CD14-positive monocyte (primary cell): ENCODE measurements around the gene BBS10. TPM values are rescaled to one million over a fixed set of nuclear protein-coding genes. Genes with fewer than 3 reads are reported as not detected.
A peak's percentile ranks its signal among the peaks of the same experiment; 100 is the strongest.

Experiments
- DNase-seq, 3 donors: peaks; one replicate each; pipeline ENCODE4 v3.0.0-alpha.2; 2011 to 2022
- H2AFZ ChIP-seq: 2 replicates; pipeline ENCODE4 v1.6.0; 2012; ENCODE audit warnings: mild to moderate bottlenecking, low read depth, low read length, inconsistent platforms; ENCODE audit not compliant: insufficient read depth, poor library complexity, severe bottlenecking
- H3K27ac ChIP-seq, 2 donors: 1 replicate in 1 of 2; 2 replicates in 1 of 2; pipeline ENCODE4 v1.5.1; 2012 to 2013; ENCODE audit warnings: low read length in 2 of 2, control low read depth in 1 of 2, inconsistent platforms in 1 of 2, low read depth in 1 of 2, mild to moderate bottlenecking in 1 of 2
- H3K27me3 ChIP-seq, 2 donors: one replicate each; pipeline versions ENCODE4 v1.6.0 to v1.6.1; 2011 to 2013; ENCODE audit warnings: low read length in 2 of 2; ENCODE audit not compliant: control insufficient read depth in 2 of 2, insufficient read depth in 2 of 2
- H3K36me3 ChIP-seq, 2 donors: replicated peaks in 1 of 2; 1 replicate in 1 of 2; 2 replicates in 1 of 2; pipeline versions ENCODE4 v1.5.1 to v1.6.1; 2012 to 2013; ENCODE audit warnings: low read length in 2 of 2, control low read depth in 1 of 2, inconsistent platforms in 1 of 2, mild to moderate bottlenecking in 1 of 2; ENCODE audit not compliant: insufficient read depth in 2 of 2, control insufficient read depth in 1 of 2
- H3K4me1 ChIP-seq, 2 donors: 1 replicate in 1 of 2; 2 replicates in 1 of 2; pipeline versions ENCODE4 v1.5.1 to v1.6.1; 2012 to 2013; ENCODE audit warnings: low read length in 2 of 2, control low read depth in 1 of 2, inconsistent platforms in 1 of 2, mild to moderate bottlenecking in 1 of 2, moderate library complexity in 1 of 2; ENCODE audit not compliant: insufficient read depth in 2 of 2, control insufficient read depth in 1 of 2
- H3K4me2 ChIP-seq: replicated peaks from 2 replicates; pipeline ENCODE3; 2012; ENCODE audit warnings: low read length, moderate library complexity, mild to moderate bottlenecking; ENCODE audit not compliant: poor library complexity, severe bottlenecking; ENCODE audit errors: extremely low read depth
- H3K4me3 ChIP-seq, 3 experiments: fragments of 200-600 bp in 1 of 3; sonication (generic) in 1 of 3; replicated peaks in 1 of 3; 1 replicate in 2 of 3; 2 replicates in 1 of 3; pipeline ENCODE4 v1.5.1; 2011 to 2013; ENCODE audit warnings: low read length in 3 of 3, mild to moderate bottlenecking in 3 of 3, control low read depth in 2 of 3, low read depth in 2 of 3, inconsistent platforms in 1 of 3, moderate library complexity in 1 of 3
- H3K79me2 ChIP-seq: 2 replicates; pipeline ENCODE4 v1.6.0; 2012; ENCODE audit warnings: mild to moderate bottlenecking, control low read depth, inconsistent platforms, low read length, moderate library complexity; ENCODE audit not compliant: insufficient read depth
- H3K9ac ChIP-seq: 2 replicates; pipeline ENCODE4 v1.6.0; 2017; ENCODE audit warnings: low read length, mild to moderate bottlenecking; ENCODE audit not compliant: insufficient read depth, poor library complexity, severe bottlenecking
- H3K9me3 ChIP-seq, 2 donors: replicated peaks in 1 of 2; 1 replicate in 1 of 2; 2 replicates in 1 of 2; pipeline versions ENCODE4 v1.5.1 to v1.6.1; 2012 to 2013; ENCODE audit warnings: low read length in 2 of 2, control low read depth in 1 of 2; ENCODE audit not compliant: control insufficient read depth in 1 of 2, insufficient read depth in 1 of 2
- H4K20me1 ChIP-seq: 2 replicates; pipeline ENCODE4 v1.6.0; 2012; ENCODE audit warnings: mild to moderate bottlenecking, low read length, control low read depth, moderate library complexity; ENCODE audit not compliant: insufficient read depth
- H3K27ac Mint-ChIP-seq, 7 donors: one replicate each; pipeline ENCODE4 v1.8.0; 2020; ENCODE audit warnings: mild to moderate bottlenecking in 7 of 7, mixed read lengths in 7 of 7, moderate library complexity in 6 of 7, inconsistent platforms in 2 of 7
- H3K27me3 Mint-ChIP-seq, 3 donors: one replicate each; pipeline ENCODE4 v1.8.0; 2021 to 2022; ENCODE audit warnings: low read depth in 3 of 3, mild to moderate bottlenecking in 3 of 3, mixed read lengths in 3 of 3, moderate library complexity in 3 of 3, inconsistent platforms in 1 of 3
- H3K36me3 Mint-ChIP-seq, 2 donors: one replicate each; pipeline ENCODE4 v1.8.0; 2020; ENCODE audit warnings: mixed read lengths in 2 of 2, inconsistent platforms in 1 of 2, mild to moderate bottlenecking in 1 of 2
- H3K4me1 Mint-ChIP-seq: one replicate; pipeline ENCODE4 v1.8.0; 2020; ENCODE audit warnings: mild to moderate bottlenecking, mixed read lengths
- H3K4me3 Mint-ChIP-seq, 2 donors: one replicate each; pipeline ENCODE4 v1.8.0; 2020; ENCODE audit warnings: mild to moderate bottlenecking in 2 of 2, mixed read lengths in 2 of 2, moderate library complexity in 1 of 2
- H3K9me3 Mint-ChIP-seq, 7 donors: one replicate each; pipeline ENCODE4 v1.8.0; 2020 to 2022; ENCODE audit warnings: mixed read lengths in 7 of 7, mild to moderate bottlenecking in 6 of 7, moderate library complexity in 6 of 7, inconsistent platforms in 2 of 7
- WGBS: methylation state at CpG from one replicate; pipeline ENCODE4 v1.1.5; 2013; ENCODE audit warnings: missing lambda C conversion rate; ENCODE audit not compliant: insufficient coverage; 5-methylcytosine and 5-hydroxymethylcytosine counted together
- intact Hi-C, 2 donors: fragments of 100-400 bp; cut with micrococcal nuclease; formaldehyde crosslinking; loops; one replicate each; pipeline versions ENCODE4 v1.15.0 to v1.15.1; 2023
- polyA minus RNA-seq: library from RNA; depleted of rRNA, polyadenylated mRNA; stranded (reverse); fragments of >200 nt; gene quantifications from 2 replicates; pipeline ENCODE4 v1.2.3, GENCODE V29; 2012
- polyA plus RNA-seq, 3 donors: library from polyadenylated mRNA; depleted of rRNA in 1 of 3; unstranded in 2 of 3; stranded (reverse) in 1 of 3; fragments of 300-500 nt in 2 of 3; fragments of >200 nt in 1 of 3; fragmentation: Illumina TruSeq in 2 of 3; gene quantifications; 1 replicate in 2 of 3; 2 replicates in 1 of 3; pipeline ENCODE4 v1.2.3, GENCODE V29; 2012 to 2021
- total RNA-seq, 12 experiments: library from RNA in 1 of 12; stranded (reverse) in 1 of 12; fragments of 120-200 nt in 1 of 12; gene quantifications; one replicate each; pipeline ENCODE4 v1.2.4 and lab custom pipeline; 2013 to 2026; ENCODE audit warnings: mixed read lengths in 6 of 12, inconsistent platforms in 1 of 12
- TF ChIP-seq, protein P1 (sequence below): fragments of 200-600 bp; IDR thresholded peaks from one replicate; pipeline ENCODE4 v1.8.0; 2022; ENCODE audit warnings: antibody characterized with exemption, mild to moderate bottlenecking

Gene BBS10
- 7.7 TPM for total RNA-seq (2013)
- polyA plus RNA-seq: 1 to 10 TPM; 1.4 to 2.6 (median 1.8) TPM
- polyA minus RNA-seq: 1.7 and 2.6 TPM in 2 replicates
- total RNA-seq (lab: John Stamatoyannopoulos, UW): 4.2 to 12.8 (median 8.5) reads per million in 11 experiments

DNA sequence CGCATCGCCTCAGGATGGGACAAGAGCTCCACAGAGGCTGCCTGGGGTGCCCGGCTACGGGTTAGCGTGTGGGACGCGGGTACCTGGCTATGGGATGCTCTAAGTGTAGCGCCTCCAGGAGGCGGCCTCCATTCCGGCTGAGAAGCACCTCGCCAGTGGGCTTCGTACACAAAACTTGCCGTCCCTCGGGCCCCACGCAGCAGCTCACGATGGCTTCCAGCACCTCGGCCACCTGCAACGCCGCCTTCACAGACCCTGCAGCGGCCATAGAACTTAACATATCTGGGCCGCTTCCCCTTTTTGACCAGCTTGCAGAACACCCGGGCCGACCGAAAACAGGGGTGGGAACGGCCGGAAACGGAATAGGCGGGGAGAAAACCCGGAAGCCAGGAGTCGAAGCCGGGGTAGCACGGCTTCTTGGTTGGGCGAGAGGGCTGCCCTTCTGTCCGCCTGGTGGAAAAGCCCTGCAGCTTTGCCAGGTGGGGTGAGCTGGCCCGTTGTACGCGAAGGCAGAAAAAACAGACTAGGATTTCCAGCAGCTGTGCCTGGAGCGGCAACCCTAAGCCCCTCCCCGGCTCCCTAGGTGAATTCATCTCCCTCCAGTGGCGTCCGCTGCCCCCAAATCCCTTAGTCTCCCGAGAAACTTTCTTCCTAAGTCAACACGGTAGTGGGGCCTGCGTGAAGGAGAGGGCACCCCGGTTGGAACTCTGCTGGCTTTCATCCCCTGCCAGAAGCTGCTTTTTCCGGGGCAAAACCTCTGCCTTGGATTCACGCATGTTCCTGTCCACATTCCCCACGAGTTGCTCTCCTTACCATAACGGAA lies at the start of gene BBS10:
TSS of gene BBS10 (minus strand) at position 337 of the 823 bp plus-strand sequence. CDS start at position 280, 57 bp downstream.
- Histone ChIP-seq H3K4me2 (peak within 1 kb of the TSS; percentile 84), H3K27ac (peak within 1 kb of the TSS; percentile 87), H2AFZ (peak within 1 kb of the TSS; percentile 98), H3K4me3 (peak within 1 kb of the TSS; percentile 66 to 86 (median 73)), H3K9me3 (no peaks in the 10 kb centered on the region), H3K9ac (peak within 1 kb of the TSS; percentile 72), H3K4me1 (peaks cover 14 to 22% of the 10 kb centered on the region in 2 donors), H4K20me1 (no peaks in the 10 kb centered on the region), H3K36me3 (no peaks in the 10 kb centered on the region), H3K27me3 (no peaks in the 10 kb centered on the region), H3K79me2 (peaks cover 12% of the 10 kb centered on the region)
- Mint-ChIP-seq H3K36me3 (peaks cover 6 to 21% of the 10 kb centered on the region in 2 donors), H3K4me3 (peak within 1 kb of the TSS; percentile 89 to 93), H3K9me3 (no peaks in the 10 kb centered on the region), H3K27ac (peak within 1 kb of the TSS; percentile 85 to 93 (median 91)), H3K27me3 (peaks cover 0 to 4% (median 0%) of the 10 kb centered on the region in 3 donors), H3K4me1 (peaks cover 24% of the 10 kb centered on the region)
- DNase-seq: peak; percentile 90 to 92 (median 91)
- under 1% methylated on average over 46 of the region's 49 CpGs for WGBS
- intact Hi-C loops: loop anchor here (10.0 kb wide), 2 partner anchors 107 to 263 kb away; partner anchors contain the start of gene NAP1L1 (in 1 of the 2)
- TF ChIP-seq, protein P1, sequence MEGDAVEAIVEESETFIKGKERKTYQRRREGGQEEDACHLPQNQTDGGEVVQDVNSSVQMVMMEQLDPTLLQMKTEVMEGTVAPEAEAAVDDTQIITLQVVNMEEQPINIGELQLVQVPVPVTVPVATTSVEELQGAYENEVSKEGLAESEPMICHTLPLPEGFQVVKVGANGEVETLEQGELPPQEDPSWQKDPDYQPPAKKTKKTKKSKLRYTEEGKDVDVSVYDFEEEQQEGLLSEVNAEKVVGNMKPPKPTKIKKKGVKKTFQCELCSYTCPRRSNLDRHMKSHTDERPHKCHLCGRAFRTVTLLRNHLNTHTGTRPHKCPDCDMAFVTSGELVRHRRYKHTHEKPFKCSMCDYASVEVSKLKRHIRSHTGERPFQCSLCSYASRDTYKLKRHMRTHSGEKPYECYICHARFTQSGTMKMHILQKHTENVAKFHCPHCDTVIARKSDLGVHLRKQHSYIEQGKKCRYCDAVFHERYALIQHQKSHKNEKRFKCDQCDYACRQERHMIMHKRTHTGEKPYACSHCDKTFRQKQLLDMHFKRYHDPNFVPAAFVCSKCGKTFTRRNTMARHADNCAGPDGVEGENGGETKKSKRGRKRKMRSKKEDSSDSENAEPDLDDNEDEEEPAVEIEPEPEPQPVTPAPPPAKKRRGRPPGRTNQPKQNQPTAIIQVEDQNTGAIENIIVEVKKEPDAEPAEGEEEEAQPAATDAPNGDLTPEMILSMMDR: peak; percentile 12

DNA sequence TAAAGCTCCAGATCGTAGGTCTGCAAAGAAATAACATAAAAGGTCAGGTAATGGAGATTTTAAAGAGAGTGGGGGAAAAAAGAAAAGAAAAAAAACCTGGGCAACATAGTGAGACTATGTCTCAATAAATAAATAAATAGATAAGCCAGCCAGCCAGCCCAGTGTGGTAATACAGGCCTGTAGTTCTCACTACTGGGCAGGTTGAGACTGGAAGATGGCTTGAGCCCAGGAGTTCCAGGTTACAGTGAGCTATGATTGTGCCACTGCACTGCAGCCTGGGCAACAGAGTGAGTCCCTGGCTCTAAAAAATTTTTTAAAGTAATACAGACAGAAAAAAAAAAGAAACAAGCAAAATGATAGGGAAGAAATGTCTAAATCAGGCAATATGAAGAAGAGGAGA lies 43.2 kb upstream of the BBS10 start:
- Histone ChIP-seq H3K27me3 (no peaks in the 10 kb centered on the region), H3K79me2 (no peaks in the 10 kb centered on the region), H3K9ac (no peak overlapping the region), H3K4me1 (no peaks in the 10 kb centered on the region), H2AFZ (no peak overlapping the region), H4K20me1 (peaks cover 12% of the 10 kb centered on the region), H3K4me3 (no peak overlapping the region), H3K36me3 (peaks cover 80 to 92% of the 10 kb centered on the region in 2 donors), H3K27ac (no peak overlapping the region), H3K9me3 (no peaks in the 10 kb centered on the region), H3K4me2 (no peak overlapping the region)
- Mint-ChIP-seq H3K27ac (peak overlapping the region in 2 of 7 donors; percentile 1 to 46), H3K36me3 (peaks cover 66 to 81% of the 10 kb centered on the region in 2 donors), H3K4me1 (no peaks in the 10 kb centered on the region), H3K27me3 (peaks cover 0 to 1% (median 0%) of the 10 kb centered on the region in 3 donors), H3K4me3 (no peak overlapping the region), H3K9me3 (no peaks in the 10 kb centered on the region)
- WGBS: no CpG with 5 or more reads among the region's 1 CpG
- TF ChIP-seq, protein P1: no peak
- intact Hi-C loops: no loop called here
- DNase-seq: no peak
